ENCODE measurements around the gene ZNF438. TPM values are rescaled to one million over a fixed set of nuclear protein-coding genes. Genes with fewer than 3 reads are reported as not detected.

The ZNF438 gene
- total and polyA plus RNA-seq, 10 of the 15 experiments (the other 5 are each of a cell fraction or from before 2014, with no cell fraction given), result 0.93 to 5.2 (median 1.9) TPM

DNA sequence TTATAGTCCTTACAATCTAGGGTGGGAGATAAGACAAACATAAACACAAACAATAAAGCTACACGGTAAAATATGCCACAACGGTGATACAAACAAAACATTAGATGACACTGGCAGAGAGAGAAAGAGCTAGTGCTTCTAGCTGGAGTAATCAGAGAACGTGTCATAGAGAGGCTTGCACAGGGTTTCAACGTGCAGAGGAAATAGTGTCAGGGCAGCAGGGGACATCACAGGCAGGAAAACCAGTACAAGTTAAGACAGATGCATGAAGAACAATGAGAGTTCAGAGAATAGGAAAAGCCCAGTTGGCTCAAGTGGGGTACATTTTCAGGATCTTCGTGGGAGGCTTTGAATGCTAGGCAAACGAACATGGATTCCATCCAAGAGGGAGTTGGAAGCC is 91.4 kb downstream of the ZNF438 start:
- no peaks in the 10 kb centered on the region for H3K27me3 ChIP-seq (replicated peaks in 1 of 2; ENCODE audit: control insufficient read depth in 2 of 2, insufficient read depth in 2 of 2, low read length in 1 of 2)
- POLR2A ChIA-PET, result no interaction called here
- H2AFZ ChIP-seq (ENCODE audit: control insufficient read depth, low read depth, low read length), result no peak overlapping the region
- intact Hi-C loops (cut with micrococcal nuclease; ENCODE audit: unreplicated experiment), result no loop called here
- H3K4me3 ChIP-seq, result no peak overlapping the region
- RAD21 ChIA-PET (ENCODE audit: unreplicated experiment), result no interaction called here
- FAIRE-seq (no peak), ATAC-seq (no peak), DNase-seq (ENCODE audit: low read depth, low spot score) (no peak)
- no peak overlapping the region for H3K27ac ChIP-seq (ENCODE audit: control insufficient read depth, insufficient read depth)
- H4K20me1 ChIP-seq (ENCODE audit: control insufficient read depth, insufficient read depth), result no peaks in the 10 kb centered on the region
- H3K36me3 ChIP-seq (ENCODE audit: control insufficient read depth in 2 of 2, insufficient read depth in 2 of 2, low read length in 1 of 2), result no peaks in the 10 kb centered on the region
- no peaks in the 10 kb centered on the region for H3K4me1 ChIP-seq (ENCODE audit: control insufficient read depth, insufficient read depth, low read length)
- H3K4me2 ChIP-seq (ENCODE audit: control insufficient read depth, insufficient read depth), result no peak overlapping the region
- no TSS peak for BruUV-seq (replicated peaks)
- no peaks in the 10 kb centered on the region; the same call in 1 of the 3 replicates for H3K9me3 ChIP-seq (replicated peaks; ENCODE audit: control insufficient read depth, insufficient read depth, low read length)
- no peaks in the 10 kb centered on the region for H3K79me2 ChIP-seq (ENCODE audit: control insufficient read depth, insufficient read depth, low read length)
- CTCF ChIA-PET, result no interaction called here
- TF ChIP-seq HDAC2 (IDR thresholded peaks at IDR 0.05), result no peak
- no peak for TF ChIP-seq MEF2B (IDR thresholded peaks at IDR 0.05; ENCODE audit: partially characterized antibody, poor library complexity, severe bottlenecking)
- no peak for TF ChIP-seq PAX5 (IDR thresholded peaks at IDR 0.05; ENCODE audit: borderline replicate concordance, low read depth, low read length)
- TF ChIP-seq, protein P1, sequence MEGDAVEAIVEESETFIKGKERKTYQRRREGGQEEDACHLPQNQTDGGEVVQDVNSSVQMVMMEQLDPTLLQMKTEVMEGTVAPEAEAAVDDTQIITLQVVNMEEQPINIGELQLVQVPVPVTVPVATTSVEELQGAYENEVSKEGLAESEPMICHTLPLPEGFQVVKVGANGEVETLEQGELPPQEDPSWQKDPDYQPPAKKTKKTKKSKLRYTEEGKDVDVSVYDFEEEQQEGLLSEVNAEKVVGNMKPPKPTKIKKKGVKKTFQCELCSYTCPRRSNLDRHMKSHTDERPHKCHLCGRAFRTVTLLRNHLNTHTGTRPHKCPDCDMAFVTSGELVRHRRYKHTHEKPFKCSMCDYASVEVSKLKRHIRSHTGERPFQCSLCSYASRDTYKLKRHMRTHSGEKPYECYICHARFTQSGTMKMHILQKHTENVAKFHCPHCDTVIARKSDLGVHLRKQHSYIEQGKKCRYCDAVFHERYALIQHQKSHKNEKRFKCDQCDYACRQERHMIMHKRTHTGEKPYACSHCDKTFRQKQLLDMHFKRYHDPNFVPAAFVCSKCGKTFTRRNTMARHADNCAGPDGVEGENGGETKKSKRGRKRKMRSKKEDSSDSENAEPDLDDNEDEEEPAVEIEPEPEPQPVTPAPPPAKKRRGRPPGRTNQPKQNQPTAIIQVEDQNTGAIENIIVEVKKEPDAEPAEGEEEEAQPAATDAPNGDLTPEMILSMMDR (IDR thresholded peaks at IDR 0.05 in 2 of 3, conservative IDR thresholded peaks at IDR 0.05 in 1 of 3; ENCODE audit: control insufficient read depth in 2 of 3, extremely low read depth in 1 of 3, insufficient read depth in 1 of 3, low read depth in 3 of 3, low read length in 3 of 3), result no peak
- no peak for TF ChIP-seq NFYA (IDR thresholded peaks at IDR 0.05; ENCODE audit: borderline replicate concordance, low read depth, low read length)
- TF ChIP-seq RELA (IDR thresholded peaks at IDR 0.05; ENCODE audit: borderline replicate concordance, partially characterized antibody), result no peak
- TF ChIP-seq, protein P2, sequence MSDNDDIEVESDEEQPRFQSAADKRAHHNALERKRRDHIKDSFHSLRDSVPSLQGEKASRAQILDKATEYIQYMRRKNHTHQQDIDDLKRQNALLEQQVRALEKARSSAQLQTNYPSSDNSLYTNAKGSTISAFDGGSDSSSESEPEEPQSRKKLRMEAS (IDR thresholded peaks at IDR 0.05; ENCODE audit: low read depth, low read length), result no peak
- TF ChIP-seq TAF1 (IDR thresholded peaks at IDR 0.05; ENCODE audit: borderline replicate concordance, low read depth, low read length), result no peak
- no peak for TF ChIP-seq DPF2 (IDR thresholded peaks at IDR 0.05)
- no peak for TF ChIP-seq JUND (IDR thresholded peaks at IDR 0.05; ENCODE audit: low read depth, low read length)
- no peak for TF ChIP-seq MTA3 (IDR thresholded peaks at IDR 0.05; ENCODE audit: borderline replicate concordance, low read length)
- no peak for TF ChIP-seq RCOR1 (conservative IDR thresholded peaks at IDR 0.05; ENCODE audit: low read depth, low read length)
- TF ChIP-seq TCF12 (IDR thresholded peaks at IDR 0.05; ENCODE audit: low read depth, low read length), result no peak
- TF ChIP-seq EGR1 (IDR thresholded peaks at IDR 0.05; ENCODE audit: borderline replicate concordance in 1 of 2, low read depth in 2 of 2, low read length in 2 of 2), result no peak
- TF ChIP-seq YY1 (IDR thresholded peaks at IDR 0.05; ENCODE audit: low read depth, low read length), result no peak
- no peak for TF ChIP-seq ASH2L (IDR thresholded peaks at IDR 0.05; ENCODE audit: borderline replicate concordance, low read depth)
- TF ChIP-seq RUNX3 (IDR thresholded peaks at IDR 0.05; ENCODE audit: low read length), result no peak
- TF ChIP-seq, protein P3, sequence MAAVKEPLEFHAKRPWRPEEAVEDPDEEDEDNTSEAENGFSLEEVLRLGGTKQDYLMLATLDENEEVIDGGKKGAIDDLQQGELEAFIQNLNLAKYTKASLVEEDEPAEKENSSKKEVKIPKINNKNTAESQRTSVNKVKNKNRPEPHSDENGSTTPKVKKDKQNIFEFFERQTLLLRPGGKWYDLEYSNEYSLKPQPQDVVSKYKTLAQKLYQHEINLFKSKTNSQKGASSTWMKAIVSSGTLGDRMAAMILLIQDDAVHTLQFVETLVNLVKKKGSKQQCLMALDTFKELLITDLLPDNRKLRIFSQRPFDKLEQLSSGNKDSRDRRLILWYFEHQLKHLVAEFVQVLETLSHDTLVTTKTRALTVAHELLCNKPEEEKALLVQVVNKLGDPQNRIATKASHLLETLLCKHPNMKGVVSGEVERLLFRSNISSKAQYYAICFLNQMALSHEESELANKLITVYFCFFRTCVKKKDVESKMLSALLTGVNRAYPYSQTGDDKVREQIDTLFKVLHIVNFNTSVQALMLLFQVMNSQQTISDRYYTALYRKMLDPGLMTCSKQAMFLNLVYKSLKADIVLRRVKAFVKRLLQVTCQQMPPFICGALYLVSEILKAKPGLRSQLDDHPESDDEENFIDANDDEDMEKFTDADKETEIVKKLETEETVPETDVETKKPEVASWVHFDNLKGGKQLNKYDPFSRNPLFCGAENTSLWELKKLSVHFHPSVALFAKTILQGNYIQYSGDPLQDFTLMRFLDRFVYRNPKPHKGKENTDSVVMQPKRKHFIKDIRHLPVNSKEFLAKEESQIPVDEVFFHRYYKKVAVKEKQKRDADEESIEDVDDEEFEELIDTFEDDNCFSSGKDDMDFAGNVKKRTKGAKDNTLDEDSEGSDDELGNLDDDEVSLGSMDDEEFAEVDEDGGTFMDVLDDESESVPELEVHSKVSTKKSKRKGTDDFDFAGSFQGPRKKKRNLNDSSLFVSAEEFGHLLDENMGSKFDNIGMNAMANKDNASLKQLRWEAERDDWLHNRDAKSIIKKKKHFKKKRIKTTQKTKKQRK (IDR thresholded peaks at IDR 0.05; ENCODE audit: low read depth, low read length), result no peak
- TF ChIP-seq, protein P4, sequence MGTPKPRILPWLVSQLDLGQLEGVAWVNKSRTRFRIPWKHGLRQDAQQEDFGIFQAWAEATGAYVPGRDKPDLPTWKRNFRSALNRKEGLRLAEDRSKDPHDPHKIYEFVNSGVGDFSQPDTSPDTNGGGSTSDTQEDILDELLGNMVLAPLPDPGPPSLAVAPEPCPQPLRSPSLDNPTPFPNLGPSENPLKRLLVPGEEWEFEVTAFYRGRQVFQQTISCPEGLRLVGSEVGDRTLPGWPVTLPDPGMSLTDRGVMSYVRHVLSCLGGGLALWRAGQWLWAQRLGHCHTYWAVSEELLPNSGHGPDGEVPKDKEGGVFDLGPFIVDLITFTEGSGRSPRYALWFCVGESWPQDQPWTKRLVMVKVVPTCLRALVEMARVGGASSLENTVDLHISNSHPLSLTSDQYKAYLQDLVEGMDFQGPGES (IDR thresholded peaks at IDR 0.05), result no peak
- no peak for TF ChIP-seq CBFB (IDR thresholded peaks at IDR 0.05; ENCODE audit: low read depth)
- SMC1A ChIA-PET (ENCODE audit: uncharacterized antibody, unreplicated experiment), result interaction anchor here (0.6 kb wide), 1 partner anchor 252 kb away, joined by 3 read pairs; no protein-coding TSS in a partner anchor
- in situ Hi-C loops (cut with MboI), result no loop called here
- no peak overlapping the region for H3K9ac ChIP-seq (ENCODE audit: control insufficient read depth, insufficient read depth, low read length)
- WGBS (ENCODE audit: insufficient coverage, insufficient replicate concordance, low lambda C conversion rate, missing lambda C conversion rate), result 56% methylated on average over 6 of the region's 6 CpGs
